ENCODE data around the gene PRRT1. TPM values are rescaled to one million over a fixed set of nuclear protein-coding genes. Genes with fewer than 3 reads are reported as not detected.
A peak's percentile ranks its signal among the peaks of the same experiment; 100 is the strongest.

The PRRT1 gene
- total and polyA plus RNA-seq, 8 donors: 0.80 to 1.9 (median 1.3) TPM

DNA sequence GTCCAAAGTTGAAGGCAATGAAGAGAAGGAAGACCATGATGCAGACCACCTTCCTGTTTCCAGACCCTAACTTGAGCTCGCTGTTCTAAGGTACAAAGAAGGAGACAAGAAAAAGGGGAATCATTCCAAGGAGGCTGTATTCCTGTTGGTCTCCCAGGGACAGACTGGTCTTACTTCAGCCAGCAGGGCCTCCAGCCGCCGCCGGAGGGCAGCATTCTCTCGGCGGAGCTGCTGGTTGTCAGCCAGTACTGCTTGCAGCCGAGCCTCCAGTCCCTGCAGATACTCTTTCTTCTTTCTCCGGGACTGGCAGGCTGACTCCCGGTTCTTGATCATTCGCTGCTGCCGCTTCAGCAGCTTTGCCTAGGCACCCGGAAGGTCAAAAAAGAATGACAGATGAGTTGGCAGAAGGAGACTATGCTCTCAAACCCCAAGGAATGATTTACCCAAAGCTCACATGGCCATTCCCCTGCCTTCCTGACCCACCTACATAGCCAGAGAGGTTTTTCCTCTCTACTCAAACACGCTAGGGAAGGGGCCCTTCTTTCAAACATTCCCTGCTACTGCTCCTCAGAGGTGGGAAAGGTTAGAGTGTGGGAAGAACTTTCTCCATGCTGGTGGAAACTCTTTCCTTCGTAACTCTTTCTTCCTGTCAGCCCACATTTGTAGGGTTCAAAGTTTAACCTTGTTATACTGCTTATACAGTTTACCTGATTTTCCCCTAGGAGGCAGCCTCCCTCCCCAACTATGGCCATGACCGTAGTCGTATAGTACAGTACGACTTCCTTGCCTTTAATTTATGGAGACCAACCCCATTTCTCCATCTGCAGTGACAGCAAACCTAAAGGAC is 32.7 kb downstream of the PRRT1 start:
- no peaks in the 10 kb centered on the region for H3K9me3 ChIP-seq
- DNase-seq (peak; percentile 77 to 96 (median 88)), ATAC-seq (peak; percentile 88)
- H3K36me3 ChIP-seq: peaks cover 4 to 94% of the 10 kb centered on the region in 2 donors
- intact Hi-C loops (cut with DNase I): loop anchor here in 1 of 2 donors (5.0 kb wide), 2 partner anchors 33 to 123 kb away; partner anchors contain the start of genes PPT2 and PRRT1
- peak overlapping the region; percentile 57 to 70 for H3K27ac ChIP-seq
- peaks cover 4 to 28% of the 10 kb centered on the region in 2 donors for H3K4me1 ChIP-seq
- TF ChIP-seq, protein P1, sequence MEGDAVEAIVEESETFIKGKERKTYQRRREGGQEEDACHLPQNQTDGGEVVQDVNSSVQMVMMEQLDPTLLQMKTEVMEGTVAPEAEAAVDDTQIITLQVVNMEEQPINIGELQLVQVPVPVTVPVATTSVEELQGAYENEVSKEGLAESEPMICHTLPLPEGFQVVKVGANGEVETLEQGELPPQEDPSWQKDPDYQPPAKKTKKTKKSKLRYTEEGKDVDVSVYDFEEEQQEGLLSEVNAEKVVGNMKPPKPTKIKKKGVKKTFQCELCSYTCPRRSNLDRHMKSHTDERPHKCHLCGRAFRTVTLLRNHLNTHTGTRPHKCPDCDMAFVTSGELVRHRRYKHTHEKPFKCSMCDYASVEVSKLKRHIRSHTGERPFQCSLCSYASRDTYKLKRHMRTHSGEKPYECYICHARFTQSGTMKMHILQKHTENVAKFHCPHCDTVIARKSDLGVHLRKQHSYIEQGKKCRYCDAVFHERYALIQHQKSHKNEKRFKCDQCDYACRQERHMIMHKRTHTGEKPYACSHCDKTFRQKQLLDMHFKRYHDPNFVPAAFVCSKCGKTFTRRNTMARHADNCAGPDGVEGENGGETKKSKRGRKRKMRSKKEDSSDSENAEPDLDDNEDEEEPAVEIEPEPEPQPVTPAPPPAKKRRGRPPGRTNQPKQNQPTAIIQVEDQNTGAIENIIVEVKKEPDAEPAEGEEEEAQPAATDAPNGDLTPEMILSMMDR (IDR thresholded peaks at IDR 0.05): peak; percentile 92 to 94
- no peak overlapping the region for H3K4me3 ChIP-seq
- H3K27me3 ChIP-seq: no peaks in the 10 kb centered on the region

DNA sequence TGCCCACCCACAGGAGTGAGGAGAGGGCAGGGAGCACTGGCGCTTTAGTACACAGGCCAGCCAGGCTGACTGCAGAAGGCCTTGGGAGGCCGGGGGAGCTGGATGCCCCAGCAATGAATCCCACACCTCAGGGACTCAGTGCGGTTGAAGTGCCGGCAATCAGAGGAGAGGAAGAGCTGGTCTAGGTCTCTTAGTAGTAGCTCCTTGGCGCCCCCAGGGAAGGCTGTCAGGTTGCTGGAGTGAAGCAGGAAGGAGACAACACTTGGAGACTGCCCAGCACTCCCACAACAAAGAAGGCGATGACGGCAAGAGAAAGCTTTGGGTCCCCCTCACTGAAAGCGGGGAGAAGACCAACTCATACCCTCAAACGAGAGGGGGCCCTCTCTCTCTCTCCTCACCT is 34.3 kb downstream of the PRRT1 start:
- Histone ChIP-seq H3K4me3 (no peak overlapping the region), H3K9me3 (no peaks in the 10 kb centered on the region), H3K4me1 (peaks cover 14 to 42% of the 10 kb centered on the region in 2 donors), H3K36me3 (peaks cover 4 to 79% of the 10 kb centered on the region in 2 donors), H3K27ac (peak overlapping the region in 1 of 2 donors; percentile 70), H3K27me3 (no peaks in the 10 kb centered on the region)
- ATAC-seq (no peak), DNase-seq (no peak)
- TF ChIP-seq, protein P1 (IDR thresholded peaks at IDR 0.05): no peak
- intact Hi-C loops (cut with DNase I): loop anchor here in 1 of 2 donors (5.0 kb wide), 2 partner anchors 35 to 125 kb away; partner anchors contain the start of genes PPT2 and PRRT1

DNA sequence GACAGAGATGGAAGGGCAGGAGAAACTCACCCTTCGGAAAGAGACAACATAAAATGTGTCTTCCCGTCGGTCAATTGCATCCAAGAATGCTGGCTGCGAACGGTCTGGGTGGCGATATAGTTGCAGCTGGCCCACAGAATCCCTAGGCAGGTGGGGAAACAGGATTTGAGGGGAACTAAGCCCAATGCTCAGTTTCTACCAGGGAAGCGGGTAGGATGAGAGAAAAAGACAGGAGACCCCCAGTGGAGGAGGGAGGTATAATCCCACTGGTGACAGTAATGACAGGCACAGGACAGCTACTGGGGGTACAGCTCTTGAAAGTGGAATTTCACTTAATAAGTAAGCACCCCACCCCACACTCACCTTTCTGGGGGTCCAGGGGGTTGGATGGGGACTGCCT is 35.1 kb downstream of the PRRT1 start:
- no peaks in the 10 kb centered on the region for H3K27me3 ChIP-seq
- no peaks in the 10 kb centered on the region for H3K9me3 ChIP-seq
- TF ChIP-seq, protein P1 (IDR thresholded peaks at IDR 0.05): peak in 1 of 2 donors; percentile 27
- no peak overlapping the region for H3K4me3 ChIP-seq
- ATAC-seq (no peak), DNase-seq (no peak)
- peaks cover 14 to 50% of the 10 kb centered on the region in 2 donors for H3K4me1 ChIP-seq
- intact Hi-C loops (cut with DNase I): loop anchor here in 1 of 2 donors (5.0 kb wide), 2 partner anchors 36 to 126 kb away; partner anchors contain the start of genes PPT2 and PRRT1
- peaks cover 4 to 76% of the 10 kb centered on the region in 2 donors for H3K36me3 ChIP-seq
- no peak overlapping the region for H3K27ac ChIP-seq

DNA sequence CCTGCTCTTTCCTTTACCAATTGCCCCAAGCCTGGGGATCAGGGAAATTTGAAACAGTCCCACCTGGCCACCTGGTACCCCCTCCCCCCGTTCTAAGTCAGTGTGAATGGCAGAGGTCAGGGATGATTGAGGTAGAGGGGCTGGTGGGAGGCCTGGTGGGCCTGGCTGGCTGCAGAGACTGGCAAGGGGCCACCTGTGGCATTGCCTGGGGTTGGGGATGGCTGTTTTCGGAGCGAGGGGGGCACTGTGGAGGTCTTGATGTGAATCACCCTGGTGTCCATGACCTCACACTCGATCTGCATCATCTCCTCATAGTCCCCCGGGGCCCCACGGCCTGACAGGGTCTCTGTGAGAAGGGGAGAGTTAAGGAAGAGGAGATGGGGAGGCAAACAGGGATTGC is 36.1 kb downstream of the PRRT1 start:
- Histone ChIP-seq H3K4me1 (peaks cover 14 to 60% of the 10 kb centered on the region in 2 donors), H3K9me3 (no peaks in the 10 kb centered on the region), H3K27me3 (no peaks in the 10 kb centered on the region), H3K36me3 (peaks cover 1 to 65% of the 10 kb centered on the region in 2 donors), H3K27ac (peak overlapping the region in 1 of 2 donors; percentile 63), H3K4me3 (no peak overlapping the region)
- ATAC-seq (no peak), DNase-seq (no peak)
- TF ChIP-seq, protein P1 (IDR thresholded peaks at IDR 0.05): no peak
- intact Hi-C loops (cut with DNase I): loop anchor here in 1 of 2 donors (5.0 kb wide), 2 partner anchors 37 to 127 kb away; partner anchors contain the start of genes PPT2 and PRRT1

DNA sequence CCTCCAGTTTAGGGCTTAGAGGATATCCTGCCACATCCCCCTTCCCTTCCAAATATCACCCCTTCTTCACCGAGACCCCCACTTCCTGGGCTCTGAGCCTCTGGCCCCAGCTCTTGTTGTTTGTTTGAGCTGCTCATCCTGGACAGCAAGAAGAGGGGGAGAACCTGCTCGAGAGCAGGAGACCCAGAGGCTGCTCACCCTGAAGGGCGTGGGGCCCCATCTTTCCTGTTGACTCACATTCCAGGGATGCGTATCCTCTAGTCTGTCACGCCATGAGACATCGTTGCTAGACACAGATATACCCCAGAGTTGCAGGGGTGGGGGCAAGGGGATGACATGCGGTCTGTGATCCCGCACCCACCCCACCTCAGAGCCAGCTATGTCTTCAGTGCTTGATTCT is 36.9 kb downstream of the PRRT1 start:
- Histone ChIP-seq H3K9me3 (no peaks in the 10 kb centered on the region), H3K27me3 (peaks cover 0 to 3% of the 10 kb centered on the region in 2 donors), H3K27ac (peak overlapping the region; percentile 63 to 78), H3K36me3 (peaks cover 0 to 57% of the 10 kb centered on the region in 2 donors), H3K4me1 (peaks cover 14 to 61% of the 10 kb centered on the region in 2 donors), H3K4me3 (no peak overlapping the region)
- TF ChIP-seq, protein P1 (IDR thresholded peaks at IDR 0.05): no peak
- no peak for DNase-seq
- intact Hi-C loops (cut with DNase I): loop anchor here in 1 of 2 donors (5.0 kb wide), 2 partner anchors 38 to 128 kb away; partner anchors contain the start of genes PPT2 and PRRT1
- ATAC-seq: no peak

All from left lung (tissue), 10 donors.